SHP77 (cell line): ENCODE measurements around the gene KIF26B.
A peak's percentile ranks its signal among the peaks of the same experiment; 100 is the strongest.

Source experiments
- DNase-seq, 2 experiments: peaks; one replicate each; lab custom pipeline; 2025; lab: John Stamatoyannopoulos, UW

Gene KIF26B

GRCh38 chr1:245428681-245429080, 273.9 kb downstream of the KIF26B start:
- DNase-seq = no peak

DNA sequence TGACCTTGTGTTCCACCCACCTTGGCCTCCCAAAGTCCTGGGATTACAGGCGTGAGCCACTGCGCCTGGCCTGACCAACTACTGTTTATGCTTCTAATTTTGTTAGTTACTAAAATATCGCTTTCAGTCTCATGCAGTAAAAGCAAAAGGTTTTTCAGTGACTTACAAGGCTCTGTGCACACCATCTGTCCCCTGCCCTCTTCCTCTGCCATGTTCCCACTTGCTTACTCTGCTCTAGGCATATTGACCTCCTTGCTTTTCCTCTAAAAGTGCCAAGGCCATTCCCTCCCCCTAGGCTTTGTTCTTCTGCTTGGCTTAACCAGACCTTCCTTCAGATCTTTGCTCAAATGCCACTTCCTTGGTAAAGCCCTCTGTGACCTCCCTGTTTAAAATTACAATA, 276.9 kb downstream of the KIF26B start:
- no peak for DNase-seq

DNA sequence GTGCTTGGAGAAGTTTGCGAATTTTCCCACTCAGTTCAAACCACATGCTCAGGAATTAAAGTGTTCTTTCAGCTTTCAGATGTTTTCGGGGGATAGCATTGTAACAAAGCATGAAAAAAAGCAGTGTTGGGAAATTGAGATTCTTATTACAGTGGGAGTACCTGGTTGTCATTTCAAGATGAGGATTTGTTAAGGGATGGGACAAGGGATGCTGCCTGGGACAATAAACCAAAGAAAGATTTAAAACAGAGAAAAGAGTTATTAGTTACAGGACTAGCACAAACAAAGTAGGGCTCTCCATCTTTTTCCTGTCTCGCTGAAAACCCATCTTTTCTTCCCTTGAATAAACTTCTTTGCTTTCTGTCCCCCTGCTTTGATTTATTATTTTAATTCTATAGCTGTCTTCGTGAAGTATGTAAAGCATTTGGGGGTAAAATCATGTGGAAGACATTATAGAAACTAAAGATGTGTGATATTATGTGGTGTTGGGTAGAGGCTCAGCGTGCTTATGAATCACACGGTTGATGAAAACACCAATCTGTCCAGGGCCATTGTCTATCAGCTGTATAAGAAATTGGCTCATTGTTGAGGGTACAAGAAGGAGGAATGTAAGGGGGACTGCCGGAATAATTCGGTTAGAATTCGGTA, 277.6 kb downstream of the KIF26B start:
- DNase-seq = no peak

GRCh38 chr1:245433561-245433960, 278.8 kb downstream of the KIF26B start:
- DNase-seq = no peak

DNA sequence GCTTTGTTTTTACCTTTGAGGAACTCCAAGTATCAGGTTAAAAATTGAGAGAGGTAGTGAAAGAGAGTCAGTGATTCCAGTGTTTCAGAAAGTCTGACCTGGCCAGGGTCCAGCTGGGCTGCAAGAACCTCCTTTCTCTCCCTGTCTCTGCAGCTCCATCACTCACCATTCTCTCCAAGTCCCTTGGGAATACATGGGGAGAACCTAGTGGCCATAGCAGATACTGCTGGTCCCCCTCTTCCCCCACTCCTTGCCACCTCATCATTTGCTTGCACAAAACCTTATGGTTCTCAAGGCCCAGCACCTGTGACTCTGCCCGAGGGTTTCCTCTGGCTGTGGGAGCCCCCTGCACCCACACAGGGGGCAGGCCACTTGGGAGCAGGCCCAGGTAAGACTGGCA, 279.5 kb downstream of the KIF26B start:
- no peak for DNase-seq

GRCh38 chr1:245436407-245436806, 281.6 kb downstream of the KIF26B start:
- no peak for DNase-seq

DNA sequence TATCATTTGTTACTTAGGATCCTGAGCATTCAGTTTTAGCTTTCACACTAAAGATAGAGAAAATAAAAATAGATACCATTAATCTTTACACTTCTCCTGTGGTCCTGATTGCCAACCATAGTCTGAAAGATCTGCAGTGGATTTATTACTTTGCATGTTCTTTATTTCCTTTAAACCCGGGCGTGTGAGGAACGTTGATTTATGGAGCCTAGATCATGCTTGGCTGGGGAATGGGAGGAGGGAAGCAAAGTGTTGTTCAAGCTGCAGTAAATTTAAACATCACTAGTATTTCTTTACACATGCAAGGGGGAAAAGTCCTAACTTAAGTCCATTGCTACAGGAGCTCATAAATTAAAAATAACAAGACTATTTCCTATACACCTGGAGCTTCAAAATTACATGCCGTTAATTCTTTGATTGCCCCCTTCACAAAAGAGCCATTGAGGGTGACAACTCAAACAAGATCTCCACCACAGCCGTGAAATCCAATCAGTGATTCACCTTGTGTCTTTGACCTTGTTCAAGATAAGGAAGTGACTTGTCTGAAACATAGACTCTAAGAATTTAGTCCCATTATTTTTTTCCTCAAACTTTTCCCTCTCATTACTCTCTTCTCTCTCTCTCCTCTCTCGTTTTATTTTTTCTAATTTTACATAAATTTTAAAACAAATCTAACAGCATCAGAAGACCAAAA, 282.7 kb downstream of the KIF26B start:
- no peak for DNase-seq

DNA sequence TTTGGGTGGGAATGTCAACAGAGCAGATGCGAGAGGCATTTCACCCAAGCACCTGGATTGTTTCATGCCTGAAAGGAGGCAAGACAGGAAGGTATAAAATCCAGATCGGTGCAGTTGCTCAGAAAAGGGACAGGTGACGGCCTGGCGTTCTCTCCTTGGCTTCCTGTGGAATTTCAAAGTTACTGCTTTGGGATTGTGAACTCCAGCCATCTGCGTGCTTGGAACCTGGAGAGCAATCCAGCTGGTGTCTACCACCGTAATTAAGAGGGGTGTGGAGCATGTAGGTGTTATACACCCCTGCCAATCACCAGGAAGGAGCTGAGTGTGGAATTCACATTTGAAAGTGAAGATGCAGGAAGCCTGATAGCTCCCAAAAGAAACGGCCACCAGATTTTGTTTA, 286.1 kb downstream of the KIF26B start:
- no peak for DNase-seq

DNA sequence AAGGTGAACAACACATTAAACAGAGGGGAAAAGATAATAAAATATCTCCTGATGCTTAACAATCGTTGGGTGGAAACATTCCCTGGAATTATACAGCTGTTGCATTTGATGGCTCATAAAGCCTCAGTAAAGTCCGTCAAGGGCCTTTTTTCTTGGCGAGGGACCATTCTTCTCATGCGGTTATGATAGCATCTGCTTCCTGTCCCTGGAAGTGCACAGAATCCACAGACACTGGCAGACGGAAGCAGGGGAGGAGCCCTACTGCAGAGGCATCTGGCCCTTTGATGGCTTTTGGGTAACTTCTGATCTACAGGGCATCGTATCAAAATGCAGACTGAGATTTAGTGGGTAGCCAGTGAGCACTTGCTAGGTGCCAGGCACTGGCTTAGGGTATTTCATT, 286.9 kb downstream of the KIF26B start:
- peak; percentile 13 to 30 for DNase-seq

- no peak for DNase-seq
Observed at GRCh38 chr1:245444147-245444828, 289.5 kb downstream of the KIF26B start.

DNA sequence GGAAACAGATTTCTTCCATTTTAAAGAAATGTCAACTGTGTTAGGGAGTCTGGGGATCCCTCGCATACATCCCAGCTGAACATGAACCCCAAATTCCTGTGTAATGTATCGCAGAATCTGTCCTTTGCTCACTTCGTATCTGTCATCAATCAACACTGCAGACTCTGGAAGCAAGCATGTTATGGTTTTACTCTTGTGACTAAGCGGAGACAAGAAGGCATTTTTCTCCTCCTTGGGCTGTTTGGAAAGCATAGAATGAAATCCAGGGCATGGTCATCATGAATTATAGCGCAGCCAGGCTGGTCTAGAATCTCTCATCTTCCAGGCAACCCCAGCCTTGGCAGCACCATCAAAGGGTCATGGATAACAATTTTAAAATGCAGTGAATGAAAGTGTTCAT, 290.2 kb downstream of the KIF26B start:
- DNase-seq = no peak

GRCh38 chr1:245448531-245448930, 293.7 kb downstream of the KIF26B start:
- no peak for DNase-seq

GRCh38 chr1:245448975-245449431, 294.2 kb downstream of the KIF26B start:
- DNase-seq = no peak

- no peak for DNase-seq
Observed at GRCh38 chr1:245453541-245453940, 298.8 kb downstream of the KIF26B start.

DNA sequence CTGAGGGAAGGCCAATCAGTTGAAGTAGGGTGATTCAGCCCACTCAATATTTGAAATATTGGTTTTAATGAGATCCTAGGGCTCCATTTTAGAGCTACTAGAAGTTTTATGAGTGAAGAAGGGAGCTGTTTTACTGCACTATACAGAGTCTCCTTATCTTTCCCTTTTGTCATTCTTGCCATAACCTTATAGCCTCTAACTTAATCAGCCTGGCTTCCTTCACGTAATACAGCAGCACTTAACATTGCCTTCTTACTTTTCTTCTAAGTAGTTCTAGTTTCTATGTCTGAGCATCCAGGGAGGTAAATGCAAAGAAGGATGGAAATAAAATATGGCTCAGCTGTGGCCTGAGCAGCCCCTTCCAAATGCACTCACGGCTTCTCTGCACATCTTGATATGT, 299.3 kb downstream of the KIF26B start:
- DNase-seq = no peak

- DNase-seq = no peak
Observed at GRCh38 chr1:245457562-245457961, 302.8 kb downstream of the KIF26B start.

DNA sequence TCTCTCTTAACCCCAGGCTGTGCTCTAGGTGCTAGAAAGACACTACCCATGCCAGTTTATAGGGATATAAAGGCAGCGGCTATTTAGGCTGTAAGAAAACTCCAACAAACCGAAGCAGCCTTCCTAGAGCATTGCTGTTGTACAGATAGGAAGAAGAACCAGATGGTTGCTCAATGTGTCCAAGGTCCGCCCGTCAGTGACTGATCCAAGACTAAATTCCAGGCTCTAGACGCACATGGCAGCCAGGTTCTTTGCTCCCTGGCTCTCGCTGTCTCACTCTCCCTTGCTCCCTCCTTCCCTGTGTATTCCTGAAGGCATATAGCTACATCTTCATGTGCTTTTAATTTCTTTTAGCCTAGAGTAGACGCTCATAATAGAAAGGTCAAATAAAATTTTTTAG, 303.4 kb downstream of the KIF26B start:
- DNase-seq = no peak

DNA sequence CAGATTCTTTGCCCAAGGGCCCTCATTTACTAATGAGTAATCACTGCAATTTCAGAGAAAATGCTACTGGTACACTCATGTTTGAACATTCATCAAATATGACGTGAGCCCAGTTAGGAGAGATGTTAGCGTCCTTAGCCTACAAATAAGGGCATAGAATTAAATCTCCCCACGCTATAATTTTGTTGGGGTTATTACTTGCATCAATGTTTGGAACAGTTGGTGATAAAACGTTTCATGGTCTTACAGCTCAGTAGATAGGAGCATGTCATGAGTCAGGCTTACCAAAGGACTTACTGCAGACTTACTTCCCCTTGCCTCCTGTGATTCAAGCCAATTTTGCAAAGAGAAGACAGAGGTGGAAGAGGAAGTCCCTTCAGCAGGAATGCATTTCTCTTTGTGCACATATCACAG, 304.0 kb downstream of the KIF26B start:
- no peak for DNase-seq

DNA sequence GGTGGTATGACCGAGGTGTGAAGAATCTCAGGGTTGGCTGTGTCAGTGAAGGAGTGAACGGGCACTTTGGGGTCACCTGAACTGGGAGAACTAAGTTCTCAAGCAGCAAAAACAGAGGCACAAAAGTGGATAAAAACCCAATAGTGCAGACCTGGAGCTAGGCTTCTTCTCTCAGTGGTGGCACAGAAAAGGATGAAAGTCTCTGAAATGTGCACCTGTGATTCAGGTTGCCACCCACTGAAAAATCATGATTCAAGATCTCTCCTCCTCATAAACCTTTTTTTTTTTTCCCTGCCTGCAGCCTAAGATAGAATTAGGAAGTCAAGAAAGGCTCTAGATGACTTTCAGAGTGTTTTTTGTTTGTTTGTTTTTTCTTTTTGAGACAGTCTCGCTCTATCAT, 304.8 kb downstream of the KIF26B start:
- DNase-seq = no peak

GRCh38 chr1:245461681-245462080, 306.9 kb downstream of the KIF26B start:
- DNase-seq = no peak

DNA sequence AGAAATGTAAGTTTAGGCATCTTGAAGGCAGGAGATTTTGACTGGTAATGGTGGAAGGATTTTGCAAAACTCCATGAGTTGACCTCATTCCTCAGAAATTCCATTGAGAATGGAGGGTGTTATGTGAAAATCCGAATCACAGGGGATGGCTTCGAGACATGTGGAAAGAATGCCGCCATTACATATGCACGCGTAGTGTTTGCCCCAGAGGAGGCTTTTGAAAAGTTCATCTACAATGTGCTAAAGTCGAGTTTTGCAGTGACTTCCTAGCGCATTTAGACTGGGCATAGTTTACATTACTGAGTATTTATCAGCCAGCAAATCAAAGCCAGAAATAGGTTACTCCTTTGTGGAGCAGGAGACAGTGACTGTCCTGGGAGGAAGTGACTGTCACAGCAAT, 307.4 kb downstream of the KIF26B start:
- DNase-seq = no peak

DNA sequence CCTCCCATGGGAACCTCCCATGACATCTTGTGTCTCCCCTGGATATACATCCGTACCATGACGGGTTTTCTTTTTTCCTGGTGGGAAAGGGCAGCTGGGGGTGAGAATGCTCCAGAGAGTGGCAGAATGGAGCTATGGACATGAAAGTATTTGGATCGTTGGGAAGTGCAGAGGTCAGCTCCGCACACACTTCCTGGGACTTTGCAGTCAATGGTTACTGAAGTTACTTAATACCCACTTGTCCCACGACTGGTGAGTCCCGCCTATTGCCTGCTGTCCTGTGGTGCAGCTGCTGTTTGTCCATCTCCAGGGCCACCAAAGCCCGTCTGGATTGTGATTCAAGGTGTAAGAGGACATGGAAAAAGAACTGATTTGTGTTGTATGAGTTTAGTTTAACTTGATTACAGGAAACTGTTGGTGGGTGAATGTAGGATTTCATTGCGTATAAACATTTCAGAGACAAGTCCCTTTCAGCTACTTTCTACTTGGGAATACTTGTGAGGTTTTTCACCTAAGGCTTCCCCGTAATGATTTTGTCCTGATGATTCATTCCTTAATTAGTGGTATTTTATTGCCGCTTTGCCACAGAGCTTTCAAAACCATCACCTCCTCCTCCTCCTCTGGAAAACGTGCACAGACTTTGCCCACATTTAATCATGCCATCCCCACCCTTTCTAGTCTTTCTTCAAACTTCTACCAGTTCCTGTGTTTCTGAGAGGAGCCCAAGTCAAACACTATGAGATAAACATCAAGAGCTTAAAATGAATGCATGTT, 308.8 kb downstream of the KIF26B start:
- DNase-seq = no peak

DNA sequence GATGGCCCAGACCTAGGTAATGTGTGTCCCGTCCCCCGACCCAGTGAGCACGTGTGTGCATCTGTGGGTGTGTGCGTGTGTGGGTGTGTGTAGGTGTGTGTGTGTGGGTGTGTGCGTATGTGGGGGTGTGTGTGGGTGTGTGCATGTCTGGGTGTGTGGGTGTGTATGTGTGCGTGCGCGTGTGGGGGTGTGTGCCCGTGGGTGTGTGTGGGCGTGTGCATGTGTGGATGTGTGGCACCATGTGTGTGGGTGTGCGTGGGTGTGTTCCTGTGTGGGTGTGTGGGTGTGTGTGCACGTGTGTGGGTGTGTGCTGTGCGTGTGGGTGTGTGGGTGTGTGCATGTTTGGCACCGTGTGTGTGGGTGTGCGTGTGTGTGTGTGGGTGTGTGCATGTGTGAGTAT, 309.5 kb downstream of the KIF26B start:
- DNase-seq = no peak
